Tibial nerve (tissue), 4 donors: ENCODE measurements around the gene CLEC3A.

Experiments used
- EP300 ChIP-seq, 2 donors: sonication (generic); formaldehyde crosslinking; IDR thresholded peaks; one replicate each; pipeline ENCODE4 v1.6.1; 2017; ENCODE audit warnings: antibody characterized with exemption in 2 of 2, mild to moderate bottlenecking in 1 of 2
- POLR2A ChIP-seq, 2 donors: fragments of 450-650 bp; IDR thresholded peaks; one replicate each; pipeline ENCODE4 v1.6.1; 2017; ENCODE audit warnings: antibody characterized with exemption in 2 of 2, mild to moderate bottlenecking in 2 of 2, moderate library complexity in 2 of 2
- TF ChIP-seq, protein P1 (sequence below), 5 experiments: fragments of 200-600 bp in 3 of 5; fragments of 450-650 bp in 2 of 5; sonication (generic) in 3 of 5; IDR thresholded peaks; one replicate each; pipeline ENCODE4 v1.5.1; 2016 to 2019; ENCODE audit warnings: antibody characterized with exemption in 5 of 5, mild to moderate bottlenecking in 3 of 5, moderate library complexity in 2 of 5

DNA sequence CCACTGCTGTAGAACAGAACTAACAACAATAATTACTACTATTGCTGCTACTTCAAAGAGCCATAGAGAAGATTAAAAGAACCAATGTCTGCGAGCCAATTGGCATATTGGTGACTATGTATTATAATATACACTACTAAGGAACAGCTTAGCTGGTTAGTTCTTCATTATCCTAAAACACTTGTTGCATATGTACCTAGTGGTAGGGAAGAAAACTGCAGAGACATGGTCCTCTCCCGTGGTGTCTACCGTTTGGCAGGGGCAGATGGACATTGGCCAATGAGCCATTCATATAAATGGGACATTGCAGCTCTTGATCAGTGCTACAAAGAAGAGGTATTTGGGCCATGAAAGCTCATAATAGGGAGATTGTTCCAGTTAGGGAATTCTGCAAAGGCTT lies 46.4 kb upstream of the CLEC3A start:
- TF ChIP-seq, protein P1, sequence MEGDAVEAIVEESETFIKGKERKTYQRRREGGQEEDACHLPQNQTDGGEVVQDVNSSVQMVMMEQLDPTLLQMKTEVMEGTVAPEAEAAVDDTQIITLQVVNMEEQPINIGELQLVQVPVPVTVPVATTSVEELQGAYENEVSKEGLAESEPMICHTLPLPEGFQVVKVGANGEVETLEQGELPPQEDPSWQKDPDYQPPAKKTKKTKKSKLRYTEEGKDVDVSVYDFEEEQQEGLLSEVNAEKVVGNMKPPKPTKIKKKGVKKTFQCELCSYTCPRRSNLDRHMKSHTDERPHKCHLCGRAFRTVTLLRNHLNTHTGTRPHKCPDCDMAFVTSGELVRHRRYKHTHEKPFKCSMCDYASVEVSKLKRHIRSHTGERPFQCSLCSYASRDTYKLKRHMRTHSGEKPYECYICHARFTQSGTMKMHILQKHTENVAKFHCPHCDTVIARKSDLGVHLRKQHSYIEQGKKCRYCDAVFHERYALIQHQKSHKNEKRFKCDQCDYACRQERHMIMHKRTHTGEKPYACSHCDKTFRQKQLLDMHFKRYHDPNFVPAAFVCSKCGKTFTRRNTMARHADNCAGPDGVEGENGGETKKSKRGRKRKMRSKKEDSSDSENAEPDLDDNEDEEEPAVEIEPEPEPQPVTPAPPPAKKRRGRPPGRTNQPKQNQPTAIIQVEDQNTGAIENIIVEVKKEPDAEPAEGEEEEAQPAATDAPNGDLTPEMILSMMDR (IDR thresholded peaks at IDR 0.05), result no peak
- TF ChIP-seq EP300 (IDR thresholded peaks at IDR 0.05) (no peak), POLR2A (IDR thresholded peaks at IDR 0.05) (no peak)
